HEK293 (cell line): ENCODE results near the gene DNAJA3.

Source experiments
- CTCF ChIA-PET: fragments of 350-600 bp; formaldehyde crosslinking; extraction: SDS; loops from one replicate; lab custom pipeline; 2021; ENCODE audit warnings: antibody characterized with exemption; lab: Yijun Ruan, JAX
- POLR2A ChIA-PET: fragments of 300-600 bp; formaldehyde crosslinking; extraction: SDS; loops from one replicate; lab custom pipeline; 2020; ENCODE audit warnings: antibody characterized with exemption, inconsistent platforms; lab: Yijun Ruan, JAX
- H3K27ac ChIP-seq: fragments of 200-500 bp; sonication (Bioruptor generic); 2 replicates; pipeline ENCODE4 v1.5.1; 2014; ENCODE audit warnings: low read depth, low read length, control low read depth, inconsistent platforms; ENCODE audit errors: extremely low read depth
- H3K36me3 ChIP-seq, 2 experiments: fragments of 200-500 bp in 1 of 2; sonication (Bioruptor generic) in 1 of 2; 1 replicate in 1 of 2; 2 replicates in 1 of 2; pipeline ENCODE4 v1.5.1; 2014 to 2017; ENCODE audit warnings: inconsistent platforms in 2 of 2, low read length in 2 of 2; ENCODE audit not compliant: control insufficient read depth in 2 of 2, insufficient read depth in 1 of 2
- H3K4me1 ChIP-seq: fragments of 200-500 bp; sonication (Bioruptor generic); 2 replicates; pipeline ENCODE4 v1.5.1; 2014; ENCODE audit warnings: mild to moderate bottlenecking, low read length, inconsistent platforms; ENCODE audit not compliant: control insufficient read depth, insufficient read depth
- H3K4me3 ChIP-seq: 2 replicates; pipeline ENCODE4 v1.5.1; 2011; ENCODE audit warnings: low read depth, mild to moderate bottlenecking, control low read depth, low read length, moderate library complexity
- H3K9me3 ChIP-seq: fragments of 200-500 bp; sonication (Bioruptor generic); 2 replicates; pipeline ENCODE4 v1.5.1; 2014; ENCODE audit warnings: low read depth, low read length, inconsistent platforms; ENCODE audit not compliant: control insufficient read depth, insufficient read depth
- EGR2 ChIP-seq: fragments of 450-650 bp; formaldehyde crosslinking; IDR thresholded peaks from 2 replicates; pipeline ENCODE4 v1.5.1; 2016; ENCODE audit warnings: low read depth, missing biosample characterization, missing genetic modification characterization
- GLI2 ChIP-seq: fragments of 450-650 bp; formaldehyde crosslinking; IDR thresholded peaks from 2 replicates; pipeline ENCODE4; 2017; ENCODE audit warnings: missing biosample characterization, missing genetic modification characterization, low read depth, borderline replicate concordance
- KLF17 ChIP-seq: fragments of 450-650 bp; formaldehyde crosslinking; IDR thresholded peaks from 2 replicates; pipeline ENCODE4 v1.5.1; 2016; ENCODE audit warnings: missing biosample characterization, missing genetic modification characterization
- SALL2 ChIP-seq: fragments of 450-650 bp; formaldehyde crosslinking; IDR thresholded peaks from 2 replicates; pipeline ENCODE4 v1.5.0; 2017; ENCODE audit warnings: missing biosample characterization, mild to moderate bottlenecking, missing genetic modification characterization, borderline replicate concordance
- SCRT2 ChIP-seq: fragments of 450-650 bp; formaldehyde crosslinking; IDR thresholded peaks from 2 replicates; pipeline ENCODE4 v1.5.1; 2016; ENCODE audit warnings: missing biosample characterization, missing genetic modification characterization
- SP2 ChIP-seq: fragments of 450-650 bp; formaldehyde crosslinking; IDR thresholded peaks from 2 replicates; pipeline ENCODE4 v1.5.1; 2016; ENCODE audit warnings: missing biosample characterization, missing genetic modification characterization
- ZBTB8A ChIP-seq: fragments of 450-650 bp; formaldehyde crosslinking; IDR thresholded peaks from 2 replicates; pipeline ENCODE4 v1.5.1; 2016; ENCODE audit warnings: missing biosample characterization, missing genetic modification characterization
- ZFHX2 ChIP-seq: fragments of 450-650 bp; formaldehyde crosslinking; conservative IDR thresholded peaks from 2 replicates; pipeline ENCODE4 v1.5.1; 2016; ENCODE audit warnings: missing biosample characterization, missing genetic modification characterization
- ZFP3 ChIP-seq: fragments of 450-650 bp; formaldehyde crosslinking; IDR thresholded peaks from 2 replicates; pipeline ENCODE4 v1.5.1; 2016; ENCODE audit warnings: low read depth, missing biosample characterization, missing genetic modification characterization
- ZFP69B ChIP-seq: fragments of 450-650 bp; formaldehyde crosslinking; IDR thresholded peaks from 2 replicates; pipeline ENCODE4 v1.5.1; 2016; ENCODE audit warnings: missing biosample characterization, missing genetic modification characterization
- ZNF121 ChIP-seq: fragments of 450-650 bp; formaldehyde crosslinking; IDR thresholded peaks from 2 replicates; pipeline ENCODE4 v1.5.1; 2016; ENCODE audit warnings: missing biosample characterization, missing genetic modification characterization
- ZNF138 ChIP-seq: fragments of 450-650 bp; formaldehyde crosslinking; IDR thresholded peaks from 2 replicates; pipeline ENCODE4 v1.5.1; 2016; ENCODE audit warnings: missing biosample characterization, missing genetic modification characterization, borderline replicate concordance
- ZNF146 ChIP-seq: fragments of 450-650 bp; formaldehyde crosslinking; IDR thresholded peaks from 2 replicates; pipeline ENCODE4 v1.5.1; 2016; ENCODE audit warnings: missing biosample characterization, missing genetic modification characterization
- ZNF266 ChIP-seq: fragments of 450-650 bp; formaldehyde crosslinking; IDR thresholded peaks from 2 replicates; pipeline ENCODE4 v1.5.1; 2016; ENCODE audit warnings: missing biosample characterization, missing genetic modification characterization, low read depth
- ZNF501 ChIP-seq: fragments of 450-650 bp; formaldehyde crosslinking; IDR thresholded peaks from 2 replicates; pipeline ENCODE4 v1.5.1; 2016; ENCODE audit warnings: missing biosample characterization, missing genetic modification characterization
- ZNF529 ChIP-seq: fragments of 450-650 bp; formaldehyde crosslinking; IDR thresholded peaks from 2 replicates; pipeline ENCODE4 v1.5.1; 2017; ENCODE audit warnings: missing genetic modification characterization, missing biosample characterization; ENCODE audit not compliant: insufficient replicate concordance
- ZNF549 ChIP-seq: fragments of 450-650 bp; IDR thresholded peaks from 2 replicates; pipeline ENCODE4 v1.5.1; 2018; ENCODE audit warnings: missing biosample characterization, missing genetic modification characterization, mild to moderate bottlenecking, inconsistent platforms, moderate library complexity
- ZNF580 ChIP-seq: fragments of 450-650 bp; formaldehyde crosslinking; IDR thresholded peaks from 2 replicates; pipeline ENCODE4 v1.5.1; 2016; ENCODE audit warnings: missing biosample characterization, missing genetic modification characterization
- ZNF777 ChIP-seq: fragments of 450-650 bp; formaldehyde crosslinking; IDR thresholded peaks from 2 replicates; pipeline ENCODE4 v1.5.1; 2017; ENCODE audit warnings: missing biosample characterization, missing genetic modification characterization, borderline replicate concordance
- ZNF785 ChIP-seq: fragments of 450-650 bp; formaldehyde crosslinking; IDR thresholded peaks from 2 replicates; pipeline ENCODE4 v1.5.1; 2016; ENCODE audit warnings: missing biosample characterization, missing genetic modification characterization
- TF ChIP-seq, protein P1 (sequence below): fragments of 450-650 bp; formaldehyde crosslinking; IDR thresholded peaks from 2 replicates; pipeline ENCODE4 v1.5.1; 2016; ENCODE audit warnings: missing biosample characterization, missing genetic modification characterization
- TF ChIP-seq, protein P2 (sequence below): fragments of 450-650 bp; formaldehyde crosslinking; IDR thresholded peaks from 2 replicates; pipeline ENCODE4 v1.5.1; 2017; ENCODE audit warnings: missing biosample characterization, missing genetic modification characterization

DNAJA3 gene

DNA sequence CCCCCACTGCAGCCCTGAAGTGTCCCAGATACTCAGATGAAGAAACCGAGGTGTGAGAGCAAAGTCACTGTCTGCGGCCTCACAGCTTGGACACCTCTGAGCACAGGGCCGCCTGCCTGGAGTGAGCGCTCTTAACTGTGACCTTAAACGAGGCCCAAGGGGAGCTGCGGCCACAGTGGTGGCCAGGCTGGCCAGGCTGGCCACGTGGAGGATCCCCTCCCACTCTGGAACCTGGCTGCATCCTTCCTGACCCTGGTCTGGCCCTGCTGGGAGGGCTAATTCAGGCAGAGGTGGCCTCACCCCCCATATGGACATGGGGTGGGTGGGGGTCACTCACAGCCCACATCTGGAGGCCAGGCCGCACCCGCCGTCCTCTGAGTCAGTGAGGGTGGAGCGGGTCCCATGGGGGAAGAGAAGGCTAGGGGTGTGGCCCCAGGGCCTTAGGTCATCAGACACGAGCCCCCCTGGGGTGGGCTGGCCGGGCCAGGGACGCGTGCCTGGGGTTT is 47.5 kb upstream of the DNAJA3 start (continued):
- TF ChIP-seq ZNF580 (tag by site-specific recombination) (no peak), GLI2 (tag by site-specific recombination) (no peak)
- TF ChIP-seq, all 188 proteins: peak for 4

DNA sequence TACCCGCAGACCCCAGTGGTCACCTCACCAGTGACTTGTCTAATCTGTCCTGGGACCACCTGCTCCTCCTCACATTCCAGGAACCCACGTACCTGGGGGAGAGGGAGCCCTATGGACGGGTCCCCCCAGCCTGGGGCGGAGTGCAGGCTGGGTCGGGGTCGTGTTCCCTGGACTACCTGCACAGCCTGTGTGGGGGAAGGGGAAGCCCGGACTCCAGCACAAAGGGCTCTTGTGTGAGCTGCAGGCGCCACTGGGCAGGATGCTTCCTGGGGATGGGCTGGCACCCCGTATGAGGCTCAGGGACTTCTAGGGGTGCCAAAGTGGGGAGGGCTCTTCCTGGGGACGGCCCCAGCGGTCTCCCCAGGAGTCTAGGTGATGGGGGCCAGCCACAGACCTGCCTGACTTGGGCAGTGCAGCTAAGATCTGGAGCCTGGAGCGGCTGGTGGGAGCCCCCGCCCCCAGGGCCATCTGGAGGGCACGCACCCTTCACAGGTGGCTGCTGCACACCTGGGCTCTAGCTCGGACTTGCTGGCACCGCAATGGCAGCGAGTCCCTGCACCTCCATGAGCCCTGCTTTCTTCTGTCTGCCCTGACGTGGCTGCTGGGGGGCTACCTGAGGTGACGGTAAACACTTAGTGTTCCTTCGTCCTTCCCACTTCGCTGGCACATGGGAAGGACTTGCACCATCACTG is 46.5 kb upstream of the DNAJA3 start:
- POLR2A ChIA-PET, result interaction anchor here (0.6 to 1.2 kb wide), 2 partner anchors 10 to 36 kb away, joined by 3 to 6 read pairs; no protein-coding TSS in a partner anchor

GRCh38 chr16:4380119-4381063 is 45.3 kb upstream of the DNAJA3 start:
- peaks cover 0 to 29% of the 10 kb centered on the region in 2 experiments; a peak in 1 of 3 replicates for H3K36me3 ChIP-seq
- no peaks in the 10 kb centered on the region for H3K4me1 ChIP-seq
- ChIA-PET CTCF (interaction anchor here (0.6 to 2.1 kb wide), 3 partner anchors 21 to 1209 kb away, joined by 3 to 19 read pairs (median 4); no protein-coding TSS in a partner anchor), POLR2A (interaction anchor here (0.6 kb wide), 1 partner anchor 37 kb away, joined by 6 read pairs; no protein-coding TSS in a partner anchor)
- H3K4me3 ChIP-seq, result no peak overlapping the region
- no peak overlapping the region for H3K27ac ChIP-seq
- no peaks in the 10 kb centered on the region for H3K9me3 ChIP-seq
- TF ChIP-seq SCRT2 (tag by site-specific recombination) (no peak), KLF17 (0 out of 2 replicates have a peak, but pooled peaks have one; percentile 64), ZNF146 (tag by site-specific recombination) (no peak), ZNF785 (no peak), ZFP3 (tag by site-specific recombination) (no peak), ZNF549 (tag by site-specific recombination) (no peak), ZNF777 (tag by site-specific recombination) (no peak), ZBTB8A (no peak), ZNF580 (tag by site-specific recombination) (no peak), ZNF266 (tag by site-specific recombination) (no peak), ZNF121 (no peak), ZFP69B (tag by site-specific recombination) (no peak), EGR2 (tag by site-specific recombination) (0 out of 2 replicates have a peak, but pooled peaks have one; percentile 27), SALL2 (tag by site-specific recombination) (no peak), ZNF501 (tag by site-specific recombination) (no peak), SP2 (tag by site-specific recombination) (peak; percentile 54), ZNF138 (no peak), ZFHX2 (tag by site-specific recombination) (0 out of 2 replicates have a peak, but pooled peaks have one; percentile 11)
- TF ChIP-seq, protein P1, sequence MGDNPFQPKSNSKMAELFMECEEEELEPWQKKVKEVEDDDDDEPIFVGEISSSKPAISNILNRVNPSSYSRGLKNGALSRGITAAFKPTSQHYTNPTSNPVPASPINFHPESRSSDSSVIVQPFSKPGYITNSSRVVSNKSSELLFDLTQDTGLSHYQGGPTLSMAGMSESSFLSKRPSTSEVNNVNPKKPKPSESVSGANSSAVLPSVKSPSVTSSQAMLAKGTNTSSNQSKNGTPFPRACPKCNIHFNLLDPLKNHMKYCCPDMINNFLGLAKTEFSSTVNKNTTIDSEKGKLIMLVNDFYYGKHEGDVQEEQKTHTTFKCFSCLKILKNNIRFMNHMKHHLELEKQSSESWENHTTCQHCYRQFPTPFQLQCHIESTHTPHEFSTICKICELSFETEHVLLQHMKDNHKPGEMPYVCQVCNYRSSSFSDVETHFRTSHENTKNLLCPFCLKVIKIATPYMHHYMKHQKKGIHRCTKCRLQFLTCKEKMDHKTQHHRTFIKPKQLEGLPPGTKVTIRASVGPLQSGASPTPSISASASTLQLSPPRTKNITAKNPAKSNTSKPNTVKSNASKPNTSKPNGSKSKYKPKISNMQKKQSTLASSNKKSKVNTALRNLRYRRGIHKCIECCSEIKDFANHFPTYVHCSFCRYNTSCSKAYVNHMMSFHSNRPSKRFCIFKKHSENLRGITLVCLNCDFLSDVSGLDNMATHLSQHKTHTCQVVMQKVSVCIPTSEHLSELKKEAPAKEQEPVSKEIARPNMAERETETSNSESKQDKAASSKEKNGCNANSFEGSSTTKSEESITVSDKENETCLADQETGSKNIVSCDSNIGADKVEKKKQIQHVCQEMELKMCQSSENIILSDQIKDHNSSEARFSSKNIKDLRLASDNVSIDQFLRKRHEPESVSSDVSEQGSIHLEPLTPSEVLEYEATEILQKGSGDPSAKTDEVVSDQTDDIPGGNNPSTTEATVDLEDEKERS, result no peak
- TF ChIP-seq, protein P2, sequence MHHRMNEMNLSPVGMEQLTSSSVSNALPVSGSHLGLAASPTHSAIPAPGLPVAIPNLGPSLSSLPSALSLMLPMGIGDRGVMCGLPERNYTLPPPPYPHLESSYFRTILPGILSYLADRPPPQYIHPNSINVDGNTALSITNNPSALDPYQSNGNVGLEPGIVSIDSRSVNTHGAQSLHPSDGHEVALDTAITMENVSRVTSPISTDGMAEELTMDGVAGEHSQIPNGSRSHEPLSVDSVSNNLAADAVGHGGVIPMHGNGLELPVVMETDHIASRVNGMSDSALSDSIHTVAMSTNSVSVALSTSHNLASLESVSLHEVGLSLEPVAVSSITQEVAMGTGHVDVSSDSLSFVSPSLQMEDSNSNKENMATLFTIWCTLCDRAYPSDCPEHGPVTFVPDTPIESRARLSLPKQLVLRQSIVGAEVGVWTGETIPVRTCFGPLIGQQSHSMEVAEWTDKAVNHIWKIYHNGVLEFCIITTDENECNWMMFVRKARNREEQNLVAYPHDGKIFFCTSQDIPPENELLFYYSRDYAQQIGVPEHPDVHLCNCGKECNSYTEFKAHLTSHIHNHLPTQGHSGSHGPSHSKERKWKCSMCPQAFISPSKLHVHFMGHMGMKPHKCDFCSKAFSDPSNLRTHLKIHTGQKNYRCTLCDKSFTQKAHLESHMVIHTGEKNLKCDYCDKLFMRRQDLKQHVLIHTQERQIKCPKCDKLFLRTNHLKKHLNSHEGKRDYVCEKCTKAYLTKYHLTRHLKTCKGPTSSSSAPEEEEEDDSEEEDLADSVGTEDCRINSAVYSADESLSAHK (tag by site-specific recombination), result no peak

More for the DNA sequence above, 46.5 kb upstream of the DNAJA3 start:
- Histone ChIP-seq H3K27ac (no peak overlapping the region), H3K9me3 (no peaks in the 10 kb centered on the region), H3K4me1 (0 out of 2 replicates have a peak, but pooled peaks cover 3% of the 10 kb centered on the region), H3K4me3 (no peak overlapping the region)
- TF ChIP-seq EGR2 (tag by site-specific recombination) (peak; percentile 37; the same call in 1 of the 2 replicates), ZNF529 (tag by site-specific recombination) (no peak)
- TF ChIP-seq, all 188 proteins: peak for 1
- CTCF ChIA-PET, result interaction anchor here (0.6 to 2.1 kb wide), 5 partner anchors 12 to 386 kb away, joined by 3 to 19 read pairs (median 3); no protein-coding TSS in a partner anchor
- H3K36me3 ChIP-seq, result peaks cover 0 to 20% of the 10 kb centered on the region in 2 experiments; a peak in 1 of 3 replicates
